Stromal cell of bone marrow (primary cell): ENCODE measurements around the gene GIGYF2.

Experiments
- DNase-seq: peaks from one replicate; pipeline ENCODE4 v3.0.0-alpha.2; 2012; ENCODE audit warnings: low read depth

Gene GIGYF2

DNA sequence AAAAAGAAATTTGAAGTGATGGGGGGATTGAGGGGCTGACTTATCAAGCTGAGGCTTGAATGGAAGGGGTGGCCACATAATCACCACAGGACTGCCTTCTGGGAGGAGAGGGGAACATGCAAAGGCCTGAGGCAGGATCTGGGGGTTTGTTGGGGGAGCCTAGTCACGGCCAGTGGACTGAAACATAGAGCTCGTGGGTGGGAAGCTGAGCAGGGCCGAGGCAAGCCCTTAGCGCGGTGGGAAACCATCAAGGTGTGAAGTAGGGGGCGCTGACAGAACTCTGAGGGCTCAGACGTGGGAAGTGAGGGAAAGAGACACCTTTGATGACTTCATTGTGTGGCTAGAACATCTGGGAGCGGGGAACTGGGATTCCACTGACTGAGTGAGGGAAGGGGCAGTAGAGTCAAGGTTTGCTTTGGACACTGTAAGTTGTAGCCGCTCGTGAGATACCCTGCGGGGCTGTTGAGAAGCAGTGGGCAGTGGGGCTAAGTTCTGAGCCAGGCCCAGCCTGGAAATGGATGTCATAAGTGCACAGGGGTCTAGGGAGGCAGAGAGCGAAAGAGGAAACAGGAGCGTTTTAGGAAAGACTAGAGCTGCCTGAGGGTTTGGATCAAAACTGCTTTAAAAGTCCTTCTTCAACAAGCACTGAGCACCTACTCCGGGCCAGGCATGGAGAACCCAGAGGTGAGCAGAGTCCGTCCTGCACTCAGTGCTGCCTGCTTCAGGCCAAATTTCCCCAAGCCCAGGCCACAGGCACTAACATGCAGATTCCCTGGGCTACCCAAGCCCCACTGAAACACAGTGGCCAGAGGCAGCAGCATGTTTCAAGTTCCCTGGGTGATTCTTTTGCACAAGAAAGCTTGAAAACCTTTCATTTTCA is 172.2 kb downstream of the GIGYF2 start:
- no peak for DNase-seq

DNA sequence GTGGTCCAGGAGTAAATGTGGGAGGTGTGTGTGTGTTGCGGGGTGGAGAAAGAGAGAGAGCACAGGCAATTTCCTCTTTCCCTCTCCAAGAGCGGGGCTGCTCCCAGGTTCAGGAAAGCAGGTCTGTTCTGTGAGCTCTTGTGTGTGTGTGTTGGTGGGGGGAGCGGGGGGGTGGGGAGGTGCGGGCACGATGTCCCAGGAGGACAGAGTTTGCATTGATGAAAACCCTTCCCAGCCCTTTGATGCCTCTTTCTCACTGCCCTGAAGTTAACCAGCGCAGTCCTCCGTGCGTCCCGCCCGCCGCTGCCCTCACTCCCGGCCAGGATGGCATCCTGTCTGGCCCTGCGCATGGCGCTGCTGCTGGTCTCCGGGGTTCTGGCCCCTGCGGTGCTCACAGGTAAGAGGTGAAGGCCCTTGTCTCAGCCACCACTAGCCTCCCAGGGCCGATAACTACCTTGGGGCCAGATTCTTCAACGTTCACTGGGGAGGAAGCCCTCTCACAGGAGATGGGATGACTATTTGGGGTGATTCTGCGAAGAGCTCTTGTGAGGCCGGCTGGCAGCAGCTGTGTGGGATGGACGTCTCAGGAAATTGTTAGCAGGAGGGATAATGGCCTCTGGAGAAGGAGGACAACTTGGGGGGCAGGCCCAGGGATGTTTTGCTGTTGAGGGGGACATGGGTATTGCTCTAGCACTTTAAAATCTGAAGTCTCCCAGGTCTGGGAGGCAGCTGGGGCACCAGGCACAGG is 173.1 kb downstream of the GIGYF2 start, which contains the start of gene SNORC:
TSS of gene SNORC (plus strand) at position 247 of the 748 bp plus-strand sequence. CDS start at position 325, 78 bp downstream.
- DNase-seq, result no peak

DNA sequence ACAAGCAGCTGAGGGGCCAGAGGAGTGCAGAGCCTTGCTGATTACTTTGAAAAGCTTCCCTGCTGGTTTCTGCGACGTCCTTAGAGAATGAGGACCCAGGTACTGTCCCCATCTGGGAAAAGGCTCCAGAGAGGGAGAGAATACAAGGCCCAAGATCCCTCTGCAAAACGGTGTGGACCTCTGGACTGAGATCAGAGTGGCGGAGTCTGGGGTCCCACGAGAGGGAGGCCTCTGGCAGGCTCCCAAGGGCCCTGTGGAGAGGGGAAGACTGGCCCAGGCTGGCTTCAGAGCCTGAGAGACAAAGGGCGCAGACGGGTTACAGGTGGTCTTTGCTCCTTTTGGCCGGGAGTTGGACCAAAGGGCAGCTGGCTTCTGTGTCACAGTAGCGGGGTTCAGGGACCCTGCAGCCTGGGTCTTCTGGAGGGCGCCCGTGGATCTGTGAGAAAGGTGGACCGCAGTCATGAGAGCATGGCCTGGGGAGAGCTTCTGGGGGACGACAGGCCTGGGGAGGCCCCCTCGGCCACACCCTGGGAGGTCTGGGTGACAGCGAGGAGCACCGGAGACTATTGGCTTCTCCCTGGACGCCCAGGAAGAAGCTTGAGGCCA is 173.7 kb downstream of the GIGYF2 start:
- no peak for DNase-seq

DNA sequence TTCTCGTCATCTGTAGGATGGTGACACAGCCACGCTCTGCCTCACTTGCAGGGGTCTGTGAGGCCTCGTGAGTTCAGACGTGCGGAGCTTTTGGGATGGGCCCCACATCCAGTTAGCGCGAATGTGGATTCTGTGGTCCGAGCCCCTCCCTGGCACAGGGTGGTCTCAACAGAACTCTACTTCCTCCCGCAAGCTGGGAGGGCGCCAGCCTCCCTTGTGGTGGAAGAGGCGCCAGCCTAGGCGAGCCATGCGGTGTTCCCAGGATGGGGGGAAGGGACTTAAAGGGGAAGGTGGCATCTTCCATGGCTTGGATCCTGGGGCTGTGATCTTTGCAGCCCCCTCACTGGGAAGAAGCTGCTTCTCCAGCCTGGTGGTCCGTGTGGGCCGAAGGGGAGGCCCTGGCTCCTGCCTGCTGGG is 174.3 kb downstream of the GIGYF2 start:
- DNase-seq, result no peak

DNA sequence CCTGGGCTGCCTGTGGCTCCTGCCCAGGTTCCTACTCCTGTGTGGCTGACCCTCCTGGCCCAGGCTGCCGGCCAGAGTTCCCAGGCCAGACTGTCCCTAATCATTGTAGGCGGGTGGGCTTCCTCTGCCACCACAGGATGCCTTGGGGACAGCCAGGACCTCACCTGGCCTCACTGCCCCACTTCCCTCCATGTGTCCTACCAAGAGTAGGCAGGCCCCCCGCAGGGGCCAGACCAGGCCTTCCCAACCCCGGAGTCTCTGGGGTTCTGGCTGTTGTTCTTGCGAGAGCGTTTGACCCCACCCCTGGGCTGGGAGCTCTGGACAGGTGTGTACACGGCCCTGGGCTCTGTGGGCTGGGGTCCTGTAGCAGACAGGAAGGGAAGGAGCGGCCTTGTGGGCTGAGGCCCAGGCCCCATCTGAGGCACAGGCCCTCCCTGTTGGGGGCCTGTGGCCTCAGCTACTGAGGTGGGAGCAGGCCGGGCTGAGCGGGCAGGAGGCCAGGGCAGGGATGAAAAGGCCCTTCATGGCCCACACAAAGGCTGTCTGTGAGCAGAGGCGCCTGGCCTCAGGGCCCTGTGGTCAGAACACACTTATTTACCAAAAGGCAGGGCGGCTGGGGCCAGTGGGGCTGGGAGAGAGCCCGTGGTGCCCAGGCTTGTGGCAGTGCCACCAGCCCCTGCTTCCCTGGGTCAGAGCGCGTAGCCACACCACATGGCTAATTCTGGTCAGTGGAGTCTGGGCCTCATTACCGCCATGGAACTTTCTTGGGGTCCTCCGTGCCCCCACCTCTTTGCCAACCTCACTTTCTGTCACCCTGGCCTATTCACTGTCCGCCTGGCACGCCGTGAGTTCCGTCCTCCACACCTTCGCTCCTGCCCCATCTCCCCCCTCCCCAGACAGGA is 175.0 kb downstream of the GIGYF2 start:
- DNase-seq, result no peak

DNA sequence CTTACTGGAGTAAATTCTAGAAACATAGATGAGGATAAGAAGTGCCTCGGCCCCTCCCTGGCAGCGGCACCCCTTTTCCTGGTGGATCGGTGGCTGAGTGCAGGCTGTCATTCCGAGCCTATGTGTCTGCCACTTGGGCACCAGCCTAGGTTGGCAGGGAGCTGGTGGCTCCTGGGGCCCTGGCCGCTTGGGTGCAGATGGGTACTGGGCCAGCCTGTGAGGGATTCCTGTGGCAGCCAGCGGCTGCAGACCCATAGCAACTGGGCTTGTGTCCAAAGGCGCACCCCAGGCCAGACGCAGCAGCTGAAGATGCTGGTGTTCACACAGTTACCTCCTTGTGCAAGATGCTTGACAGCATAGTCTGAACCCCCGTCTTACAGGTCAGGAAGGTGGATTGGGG is 175.7 kb downstream of the GIGYF2 start:
- DNase-seq, result no peak

DNA sequence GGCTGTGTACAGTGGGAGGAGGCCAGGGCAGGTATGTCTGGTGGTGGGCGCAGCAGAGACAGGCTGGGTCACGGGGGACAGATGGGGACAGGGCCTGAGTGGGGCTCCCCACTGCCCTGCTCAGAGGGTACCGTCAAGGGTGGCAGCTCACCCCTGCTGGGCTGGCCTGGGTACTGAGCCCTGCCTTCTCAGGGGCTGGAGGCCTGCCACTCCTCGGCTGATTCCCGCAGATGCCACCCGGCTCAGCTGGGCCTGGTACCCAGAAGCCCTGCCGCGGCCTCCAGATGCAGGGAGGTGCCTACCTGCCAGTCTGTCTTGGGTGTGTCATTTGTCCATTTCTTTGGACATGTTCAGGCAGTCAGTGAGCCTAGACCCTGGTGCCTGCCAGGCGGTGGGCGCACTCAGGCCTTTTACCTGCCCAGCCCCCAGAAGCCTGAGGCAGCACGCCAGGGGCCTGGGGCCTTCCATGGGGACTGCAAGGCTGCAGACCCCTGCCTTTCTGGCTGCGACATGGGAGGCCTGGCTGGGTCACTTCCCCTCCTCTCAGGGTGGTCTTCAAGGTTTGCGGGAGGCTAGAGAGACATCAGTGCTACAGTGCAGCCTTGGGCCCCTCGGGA is 176.3 kb downstream of the GIGYF2 start:
- DNase-seq, result no peak

DNA sequence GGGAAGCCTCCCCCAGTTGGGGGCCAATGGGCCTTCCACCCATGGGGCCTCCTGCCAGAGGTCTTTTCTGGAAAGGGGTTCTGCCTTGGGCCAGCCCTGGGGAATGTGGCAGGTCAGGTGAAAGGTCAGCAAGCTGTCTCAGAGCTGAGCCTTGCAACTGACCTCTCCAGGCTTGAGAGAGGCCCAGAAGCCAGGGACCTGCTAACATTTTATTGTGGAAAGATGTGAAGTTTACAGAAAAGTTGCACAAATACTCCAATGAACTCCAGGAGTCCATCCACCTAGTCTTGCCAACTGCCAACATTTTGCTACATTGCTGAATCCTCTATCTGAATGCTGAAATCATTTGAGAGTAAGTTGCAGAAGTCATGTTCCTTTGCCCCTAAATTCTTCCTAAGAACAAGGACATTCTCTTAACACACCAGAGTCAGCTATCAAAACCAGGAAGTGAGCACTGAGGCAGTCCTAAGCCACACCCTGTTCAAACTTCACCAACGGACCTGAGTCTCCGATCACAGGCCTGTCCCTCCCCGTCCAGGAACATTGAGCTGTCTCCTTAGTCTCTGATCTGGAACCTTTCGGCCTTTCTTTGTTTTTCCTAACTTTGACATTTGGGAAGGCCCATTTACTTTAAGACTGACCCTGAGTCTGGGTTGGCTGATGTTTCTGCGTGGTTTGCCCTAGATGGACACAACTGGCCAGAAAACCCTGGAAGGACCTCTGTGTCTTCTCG is 176.9 kb downstream of the GIGYF2 start:
- DNase-seq, result no peak

DNA sequence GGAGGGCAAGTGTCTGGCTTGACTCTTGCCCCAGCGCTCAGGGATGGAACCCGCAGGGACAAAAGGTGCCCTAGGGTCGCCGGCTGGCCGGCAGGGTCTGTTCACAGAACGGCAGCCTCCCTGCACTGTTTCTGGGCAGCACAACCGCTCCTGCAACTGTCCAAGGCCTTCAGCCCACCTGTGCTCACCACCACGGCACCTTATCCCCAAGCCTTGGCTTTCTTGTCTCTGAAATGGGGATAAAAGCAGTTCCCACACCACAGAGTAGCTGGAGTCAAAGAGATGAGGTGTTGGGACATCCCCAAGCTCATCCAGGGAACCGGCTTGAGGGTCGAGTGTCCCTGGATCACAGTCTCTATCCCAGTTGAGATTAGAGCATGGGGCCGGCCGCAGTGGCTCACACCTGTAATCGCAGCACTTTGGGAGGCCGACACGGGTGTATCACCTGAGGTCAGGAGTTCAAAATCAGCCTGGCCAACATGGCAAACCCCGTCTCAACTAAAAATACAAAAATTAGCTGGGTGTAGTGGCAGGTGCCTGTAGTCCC is 177.6 kb downstream of the GIGYF2 start:
- no peak for DNase-seq

DNA sequence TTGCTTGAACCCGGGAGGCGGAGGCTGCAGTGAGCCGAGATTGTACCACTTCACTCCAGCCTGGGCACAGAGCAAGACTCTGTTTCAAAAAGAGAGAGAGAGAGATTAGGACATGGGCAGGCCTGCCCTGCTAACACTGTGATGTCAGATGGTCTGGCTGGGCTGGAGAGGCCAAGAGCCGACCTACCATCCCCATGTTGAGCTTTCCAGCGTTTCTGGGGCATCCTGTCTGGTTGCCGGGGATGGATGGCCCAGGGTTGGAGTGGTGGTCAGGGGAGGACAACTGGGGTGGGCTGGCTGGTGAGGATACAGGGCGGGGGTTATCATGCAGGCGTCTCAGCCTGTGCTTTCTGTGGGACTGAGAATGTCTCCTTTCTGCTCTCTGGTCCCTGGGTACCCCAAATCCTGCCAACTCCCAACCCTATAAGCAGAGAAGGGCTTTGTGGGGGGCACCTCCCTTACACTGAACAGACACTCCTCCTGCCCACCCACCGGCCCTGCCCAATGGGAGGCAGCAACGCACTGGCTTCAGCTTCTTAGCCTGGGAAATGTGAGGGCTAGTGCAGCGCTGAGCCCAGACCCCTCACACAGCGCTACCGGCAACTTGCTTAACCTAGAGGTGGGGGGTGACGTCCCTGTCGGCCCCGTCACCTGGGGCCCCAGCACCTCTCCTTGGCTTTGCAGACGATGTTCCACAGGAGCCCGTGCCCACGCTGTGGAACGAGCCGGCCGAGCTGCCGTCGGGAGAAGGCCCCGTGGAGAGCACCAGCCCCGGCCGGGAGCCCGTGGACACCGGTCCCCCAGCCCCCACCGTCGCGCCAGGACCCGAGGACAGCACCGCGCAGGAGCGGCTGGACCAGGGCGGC is 178.4 kb downstream of the GIGYF2 start:
- DNase-seq, result no peak

DNA sequence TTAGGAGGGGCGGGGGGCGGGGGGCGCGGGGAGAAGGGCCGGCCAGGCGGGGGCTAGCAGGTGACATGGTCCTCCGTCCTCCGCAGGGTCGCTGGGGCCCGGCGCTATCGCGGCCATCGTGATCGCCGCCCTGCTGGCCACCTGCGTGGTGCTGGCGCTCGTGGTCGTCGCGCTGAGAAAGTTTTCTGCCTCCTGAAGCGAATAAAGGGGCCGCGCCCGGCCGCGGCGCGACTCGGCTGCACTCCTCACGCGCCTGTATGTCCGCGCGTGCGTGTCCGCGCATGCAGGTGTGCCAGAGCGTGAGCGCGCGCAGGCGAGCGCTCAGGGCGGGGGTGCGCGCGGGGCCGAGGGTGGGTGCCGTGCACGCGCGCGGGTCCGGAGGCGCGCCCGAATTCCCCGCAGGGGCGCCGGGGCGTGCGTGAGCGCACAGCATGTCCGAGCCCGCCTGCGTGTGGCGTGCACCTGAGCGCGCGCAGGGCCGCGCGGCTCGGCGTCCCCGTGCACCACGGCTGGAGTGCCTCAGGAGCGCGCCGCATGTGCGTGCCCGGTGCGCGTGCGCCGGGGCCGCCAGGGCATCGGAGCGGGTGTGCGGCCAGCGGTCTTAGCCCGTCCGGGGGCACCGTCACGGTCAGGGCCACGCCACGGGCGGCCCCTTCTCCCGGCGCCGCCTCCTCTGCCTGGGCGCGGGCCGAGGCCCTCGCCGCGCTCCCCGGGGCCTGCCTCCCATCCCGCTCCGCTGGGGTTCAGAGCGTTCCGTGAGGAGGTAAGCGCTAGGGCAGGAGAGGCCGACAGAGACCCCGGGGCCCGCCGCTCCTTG is 179.2 kb downstream of the GIGYF2 start:
- DNase-seq, result no peak

DNA sequence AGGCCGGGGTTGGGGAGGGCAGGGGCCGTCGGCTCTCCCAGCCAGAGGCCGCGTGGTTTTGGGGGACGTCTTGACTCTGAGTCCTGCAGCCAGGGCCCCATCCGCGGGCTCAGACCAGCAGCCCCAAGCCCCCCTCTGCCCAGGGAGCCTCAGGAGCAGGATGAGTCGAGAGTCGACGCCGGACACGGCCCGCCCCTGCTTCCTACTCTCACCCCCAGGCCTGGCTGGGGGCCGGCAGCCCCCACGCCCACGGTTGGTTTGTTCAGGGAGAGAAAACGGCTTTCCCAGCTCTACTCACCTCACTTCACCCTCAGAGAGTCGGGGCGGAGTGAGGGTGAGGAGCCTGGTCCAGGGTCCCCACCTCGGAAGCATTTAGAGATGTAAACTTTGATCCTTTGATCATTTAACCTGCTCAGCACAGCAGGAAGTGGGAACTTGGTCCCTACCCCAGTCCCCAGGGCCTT is 179.9 kb downstream of the GIGYF2 start:
- DNase-seq, result no peak

DNA sequence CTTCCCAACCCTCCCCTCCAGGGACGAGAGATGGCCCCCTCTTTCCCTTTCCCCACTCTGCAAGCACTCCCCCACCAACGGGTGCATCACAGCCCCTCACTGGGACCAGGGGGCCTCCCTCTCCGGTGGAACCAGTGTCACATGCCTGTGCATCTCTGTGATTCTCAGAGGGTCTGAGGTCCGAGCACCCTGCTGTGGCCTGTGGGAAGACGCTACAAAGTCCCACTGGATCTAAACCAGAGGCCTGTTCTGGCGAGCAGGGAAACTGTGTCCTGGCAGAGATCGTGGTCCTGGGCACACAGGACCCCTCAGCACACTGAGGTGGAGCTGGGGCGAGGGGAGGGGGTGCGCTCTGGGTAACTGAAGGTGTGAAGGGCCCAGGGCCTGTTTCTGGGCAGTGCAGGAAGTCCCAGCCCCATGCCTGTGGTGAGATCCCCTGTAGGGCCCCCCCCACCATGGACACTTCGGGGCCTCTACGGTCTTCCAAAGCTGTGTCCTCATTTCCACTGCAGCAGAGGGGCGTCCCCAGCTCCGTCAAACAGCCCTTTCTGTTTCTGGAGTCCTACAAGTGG is 180.9 kb downstream of the GIGYF2 start:
- DNase-seq, result no peak

DNA sequence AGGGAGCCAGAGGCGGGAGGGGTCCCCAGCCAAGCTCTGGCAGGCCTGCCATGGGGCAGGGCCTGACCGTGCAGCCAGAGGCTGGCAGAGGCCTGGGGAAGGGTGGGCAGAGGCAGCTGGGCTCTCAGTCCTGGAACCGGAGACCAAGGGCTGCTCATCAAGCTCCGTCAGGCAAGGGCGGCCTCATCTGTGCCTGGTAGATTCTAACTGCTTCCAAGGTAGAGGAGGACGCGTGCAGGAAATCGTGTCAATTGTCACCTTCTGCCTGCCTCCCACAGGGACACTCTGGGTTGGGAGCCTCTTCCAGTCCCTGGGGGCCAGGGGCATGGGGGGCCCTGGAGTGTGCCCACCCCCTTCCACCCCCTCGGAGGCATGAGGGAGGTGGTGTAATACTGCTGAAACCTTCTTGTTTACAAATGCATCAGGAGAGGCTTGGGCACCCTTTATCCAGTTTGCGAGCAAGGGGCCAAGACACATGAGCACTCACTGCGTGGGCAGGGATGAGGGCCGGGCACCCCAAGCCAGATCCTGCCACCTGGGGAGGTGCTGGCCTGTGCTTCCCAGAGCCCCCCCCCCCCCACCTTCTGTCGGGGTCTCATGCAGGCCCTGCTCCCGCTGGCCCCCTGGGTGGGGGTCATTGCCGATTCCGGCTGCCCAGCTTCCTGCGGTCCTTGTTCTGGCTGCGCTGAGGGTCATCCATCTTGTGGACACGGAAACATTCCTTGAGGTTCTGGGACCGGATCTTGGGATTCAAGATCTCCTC is 181.9 kb downstream of the GIGYF2 start:
- DNase-seq, result no peak

DNA sequence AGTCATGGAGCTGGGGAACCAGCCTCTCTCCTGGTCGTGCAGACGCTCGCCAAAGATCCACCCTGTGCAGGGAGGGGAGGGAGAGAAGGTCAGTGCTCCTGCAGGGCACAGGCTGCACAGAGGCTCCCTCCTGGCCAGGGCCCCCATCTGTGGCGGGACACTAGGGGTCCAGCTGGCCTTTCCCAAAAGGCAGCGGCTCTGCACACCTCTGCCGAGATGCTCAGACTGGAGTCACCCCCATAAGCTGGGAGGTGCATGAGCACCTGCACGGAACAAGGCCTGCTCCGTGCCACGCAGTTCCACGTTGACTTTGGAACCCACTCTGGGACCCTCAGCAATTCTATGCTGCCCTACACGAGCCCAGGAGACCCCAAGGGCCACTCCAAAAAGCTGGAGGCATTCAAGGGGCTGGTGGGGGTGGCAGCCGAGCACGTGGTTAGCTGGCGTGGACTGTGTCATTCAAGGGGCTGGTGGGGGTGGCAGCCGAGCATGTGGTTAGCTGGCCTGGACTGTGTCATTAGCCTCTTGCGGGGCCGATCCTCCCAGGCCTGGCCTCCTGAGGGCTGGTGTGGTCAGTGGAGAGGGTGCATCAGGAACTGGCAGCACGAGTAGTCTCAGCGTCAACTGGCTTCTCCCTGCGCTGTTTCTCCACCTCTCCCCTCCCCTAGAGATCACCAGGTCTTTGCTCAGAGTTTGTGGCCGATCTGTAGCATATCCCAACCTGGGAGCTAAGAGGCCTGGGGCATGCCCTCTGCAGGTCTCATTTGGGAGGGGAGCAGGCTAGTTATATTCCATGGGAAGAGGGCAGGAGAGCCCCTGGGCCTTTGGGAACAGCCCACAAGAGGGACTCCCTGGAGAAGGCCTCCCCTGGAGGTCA is 182.7 kb downstream of the GIGYF2 start:
- DNase-seq, result no peak

DNA sequence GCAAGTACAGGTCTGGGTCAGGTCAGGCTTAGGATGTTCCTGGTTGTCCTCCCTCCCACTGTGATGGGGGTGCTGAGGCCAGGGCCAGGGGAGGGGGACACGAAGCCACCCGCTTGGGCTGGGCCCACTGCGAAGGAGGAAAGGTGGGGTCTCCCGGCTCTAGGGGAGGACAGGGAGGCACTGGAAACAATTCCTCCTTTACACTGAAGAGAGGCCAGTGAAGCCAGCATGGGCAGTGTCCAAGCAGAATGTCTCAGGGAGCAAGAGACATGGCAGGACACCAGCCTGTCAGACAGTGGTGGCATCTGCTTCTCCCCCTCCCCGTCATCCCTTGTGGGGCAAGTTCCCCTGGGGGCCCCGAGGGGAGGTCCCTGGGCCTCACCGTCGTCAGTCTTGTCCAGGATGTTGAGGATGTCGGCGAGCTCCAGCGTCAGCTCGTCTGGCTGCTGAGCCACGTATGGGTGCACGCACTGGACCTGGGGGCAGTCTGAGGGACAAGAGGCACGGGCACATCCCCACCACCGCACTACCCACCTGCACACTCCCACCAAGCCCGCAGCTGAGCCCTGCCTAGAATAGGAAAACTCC is 183.7 kb downstream of the GIGYF2 start:
- no peak for DNase-seq
